Stimulated activated CD8-positive, alpha-beta memory T cell treated with anti-CD3 and anti-CD28 coated beads, Interleukin-12 subunit alpha, Interleukin-12 subunit beta, amount 100 ng/mL, for 24 hours (primary cell): ENCODE measurements around the gene RHBDD1.

Source experiments
- DNase-seq: peaks from one replicate; pipeline ENCODE4 v3.0.0-alpha.2; 2020; ENCODE audit errors: extremely low read depth

RHBDD1 gene, protein sequence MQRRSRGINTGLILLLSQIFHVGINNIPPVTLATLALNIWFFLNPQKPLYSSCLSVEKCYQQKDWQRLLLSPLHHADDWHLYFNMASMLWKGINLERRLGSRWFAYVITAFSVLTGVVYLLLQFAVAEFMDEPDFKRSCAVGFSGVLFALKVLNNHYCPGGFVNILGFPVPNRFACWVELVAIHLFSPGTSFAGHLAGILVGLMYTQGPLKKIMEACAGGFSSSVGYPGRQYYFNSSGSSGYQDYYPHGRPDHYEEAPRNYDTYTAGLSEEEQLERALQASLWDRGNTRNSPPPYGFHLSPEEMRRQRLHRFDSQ

GRCh38 chr2:226835796-226836547 lies at the start of gene RHBDD1:
Gene RHBDD1 (plus strand): TSS chr2:226836054. CDS start chr2:226864694, 28,640 bp downstream.
- peak; percentile 82 for DNase-seq

DNA sequence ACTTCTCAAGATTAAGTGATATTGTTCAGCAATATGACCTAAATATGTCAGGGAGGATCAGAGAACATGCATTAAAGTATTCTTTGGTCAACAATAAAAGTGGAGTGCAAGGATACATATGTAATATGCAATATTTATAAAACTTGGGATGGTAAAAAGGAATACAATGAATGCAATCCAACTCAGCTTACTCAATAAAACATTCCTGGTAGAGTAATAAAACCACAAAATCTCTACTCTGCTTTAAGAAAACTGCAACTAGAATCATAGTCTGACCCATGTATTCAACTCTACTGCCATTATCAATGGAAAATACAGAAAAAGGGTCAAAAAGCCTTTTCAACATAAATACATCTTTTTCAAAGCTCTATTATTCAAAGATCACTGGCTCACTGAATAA lies 47.8 kb upstream of the RHBDD1 start:
- DNase-seq = no peak

GRCh38 chr2:226788881-226789490 lies 46.9 kb upstream of the RHBDD1 start:
- DNase-seq = no peak

DNA sequence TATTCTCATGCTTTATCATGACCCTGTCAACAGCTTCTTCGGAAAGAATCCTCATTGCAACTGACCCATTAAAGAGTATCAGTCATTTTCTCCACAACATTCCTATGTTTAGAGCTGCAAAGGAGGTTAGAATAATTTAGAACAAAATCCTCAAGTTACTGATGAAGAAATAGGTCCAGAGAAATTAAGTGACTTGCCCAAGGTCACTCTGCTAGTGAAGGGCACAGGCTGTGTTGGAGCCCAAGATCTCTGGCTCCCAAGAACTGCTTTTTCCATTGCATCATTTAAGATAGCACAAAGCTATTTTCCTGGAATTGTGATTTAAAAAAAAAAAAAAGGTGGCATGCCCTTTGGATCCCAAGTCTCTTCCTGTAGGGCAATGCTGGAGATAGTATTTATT lies 45.8 kb upstream of the RHBDD1 start:
- DNase-seq = no peak

GRCh38 chr2:226790431-226790830 lies 45.4 kb upstream of the RHBDD1 start:
- DNase-seq = no peak

DNA sequence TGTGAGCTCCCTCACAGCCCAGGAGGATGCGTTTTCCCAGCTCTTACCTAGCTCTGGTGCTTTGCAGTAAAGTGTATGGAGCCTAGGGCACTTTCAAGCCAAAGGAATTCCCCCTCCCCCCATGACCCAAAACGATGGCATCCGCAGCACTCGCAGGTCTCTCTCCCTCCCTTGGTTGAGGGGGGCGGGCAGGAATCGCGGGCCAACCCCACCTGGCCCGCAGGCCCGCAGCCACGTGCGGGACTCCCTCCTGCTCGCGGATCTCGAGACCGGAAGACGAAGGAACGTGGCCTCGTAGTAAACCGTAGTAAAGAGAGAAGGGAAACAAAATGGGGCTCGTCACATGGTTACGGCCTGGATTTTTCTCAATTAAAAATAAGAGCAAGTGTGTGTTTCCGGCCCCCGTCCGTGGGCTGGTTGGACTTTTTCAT lies 44.8 kb upstream of the RHBDD1 start:
- DNase-seq = peak; percentile 21

DNA sequence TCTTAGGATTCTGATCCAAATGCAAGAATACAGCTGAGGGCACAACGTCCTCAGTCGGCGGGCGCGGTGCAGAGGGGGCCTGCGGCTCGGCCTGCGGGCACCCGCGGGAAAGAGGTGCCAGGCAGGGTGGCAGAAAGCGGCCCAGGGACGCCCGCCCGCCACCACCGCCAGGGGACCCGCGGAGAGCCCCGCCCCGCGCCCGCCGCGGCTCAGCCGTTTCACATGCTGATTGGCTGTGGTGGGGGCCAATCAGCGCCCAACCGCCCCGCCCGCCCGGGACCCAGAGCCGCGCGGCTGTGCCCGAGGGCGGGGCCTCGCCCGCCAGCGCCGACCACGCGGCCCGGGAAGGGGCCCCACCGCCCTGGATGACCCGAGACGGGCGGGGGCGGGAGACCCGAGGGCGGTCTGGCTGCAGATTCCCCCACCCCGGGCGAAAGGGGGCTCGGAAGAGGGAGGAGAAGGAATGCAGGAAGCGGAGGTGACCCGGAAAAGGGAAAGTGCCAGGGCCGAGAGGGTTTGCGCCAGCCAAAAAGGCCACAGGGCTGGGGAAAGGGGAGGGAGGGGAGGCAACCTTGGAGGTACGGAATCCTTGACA lies 44.3 kb upstream of the RHBDD1 start:
- DNase-seq = peak; percentile 78

GRCh38 chr2:226792155-226792881 lies 43.5 kb upstream of the RHBDD1 start:
- no peak for DNase-seq

- no peak for DNase-seq
Measured at GRCh38 chr2:226793646-226794045, 42.2 kb upstream of the RHBDD1 start.

- DNase-seq = no peak
Measured at GRCh38 chr2:226794196-226794661, 41.6 kb upstream of the RHBDD1 start.

GRCh38 chr2:226794751-226795171 lies 41.1 kb upstream of the RHBDD1 start:
- DNase-seq = no peak

GRCh38 chr2:226795281-226796011 lies 40.4 kb upstream of the RHBDD1 start:
- no peak for DNase-seq

DNA sequence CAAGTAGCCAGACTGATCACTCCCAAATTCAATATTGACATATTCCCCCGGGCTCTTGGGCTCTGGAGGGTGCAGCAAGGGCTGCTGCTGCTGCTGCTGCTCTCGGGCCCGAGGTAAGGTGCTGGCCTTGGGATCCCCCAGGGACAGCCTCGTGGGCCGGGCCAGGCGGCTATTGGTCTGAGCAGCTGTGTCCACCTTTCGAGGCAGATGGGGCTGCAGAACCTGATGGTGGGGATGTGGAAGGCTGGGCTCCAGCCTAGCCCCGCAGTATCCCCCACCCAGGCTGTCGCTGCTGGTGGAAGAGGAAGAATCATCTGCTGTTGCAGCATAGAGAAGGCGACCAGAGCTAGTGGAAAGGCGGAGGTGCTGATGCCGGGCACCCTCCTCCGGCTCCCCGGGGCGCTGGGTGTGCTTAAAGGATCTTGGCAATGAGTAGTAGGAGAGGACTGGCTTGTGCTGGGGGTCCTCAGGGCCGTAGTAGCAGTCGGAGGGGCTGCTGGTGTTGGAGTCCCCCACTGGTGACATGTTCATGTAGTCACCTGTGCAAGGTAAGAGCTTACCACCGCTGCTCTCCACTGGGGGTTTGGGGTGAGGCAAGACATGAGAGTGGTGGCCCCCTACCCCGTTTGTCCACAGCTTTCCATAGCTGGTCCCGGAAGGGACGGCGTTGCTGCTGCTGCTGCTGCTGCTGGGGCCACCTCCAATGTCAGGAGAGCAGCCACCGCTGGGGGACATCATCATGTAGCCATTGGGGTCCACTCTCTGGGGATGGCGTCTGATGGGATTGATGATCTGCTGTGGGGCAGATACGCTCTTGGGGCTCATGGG lies 39.6 kb upstream of the RHBDD1 start:
- no peak for DNase-seq

GRCh38 chr2:226796840-226797288 lies 39.0 kb upstream of the RHBDD1 start:
- no peak for DNase-seq

DNA sequence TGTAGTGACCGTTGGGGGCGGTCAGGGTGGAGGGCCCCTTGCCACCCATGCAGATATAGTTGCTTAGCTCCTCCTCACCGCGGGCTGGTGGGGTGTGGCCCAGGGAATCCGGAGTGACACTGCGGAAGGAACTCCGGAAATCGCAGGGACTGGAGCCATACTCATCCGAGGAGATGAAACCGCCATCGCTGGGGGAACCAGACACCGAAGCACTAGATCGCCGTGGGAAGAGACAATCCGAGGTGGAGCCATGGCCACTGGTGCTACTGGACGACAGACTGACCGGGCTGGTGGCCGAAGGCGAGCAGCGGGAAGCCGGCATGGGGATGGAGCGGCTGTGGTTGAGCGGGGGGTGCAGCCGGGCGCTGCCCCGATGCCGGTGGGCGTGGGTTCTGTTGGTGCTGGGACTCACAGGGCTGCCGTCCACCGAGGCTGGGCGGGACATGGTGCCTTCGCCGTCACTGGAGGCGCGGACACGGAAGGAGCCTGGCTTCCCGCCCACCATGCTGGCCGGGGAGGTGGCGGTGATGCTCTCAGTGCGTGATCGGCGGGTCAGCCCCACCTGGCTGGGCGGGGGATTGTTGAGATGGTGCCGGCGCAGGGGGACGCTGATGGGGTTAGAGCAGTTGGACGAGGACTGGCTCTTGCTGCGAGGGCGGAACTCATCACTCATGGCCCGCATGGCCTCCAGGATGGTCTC lies 38.4 kb upstream of the RHBDD1 start:
- no peak for DNase-seq

DNA sequence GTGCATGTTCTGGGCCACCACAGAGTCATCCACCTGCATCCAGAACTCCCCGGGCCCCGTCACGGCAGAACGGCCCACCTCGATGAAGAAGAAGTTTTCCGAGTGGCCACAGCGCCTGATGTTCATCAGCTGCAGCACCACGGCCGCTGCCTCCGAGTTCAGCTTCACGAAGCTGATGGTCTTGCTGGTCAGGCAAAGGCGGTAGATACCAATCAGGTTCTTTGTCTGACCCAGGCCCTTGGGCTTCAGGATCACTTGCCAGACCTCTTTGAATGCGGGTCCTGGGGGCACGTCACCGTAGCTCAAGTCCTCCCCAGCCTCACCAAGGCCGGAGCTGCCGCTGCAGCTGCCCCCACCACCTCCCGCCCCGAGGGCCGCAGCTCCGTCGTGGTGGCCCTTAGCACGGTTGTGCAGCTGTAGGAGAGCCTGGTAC lies 37.8 kb upstream of the RHBDD1 start:
- no peak for DNase-seq

DNA sequence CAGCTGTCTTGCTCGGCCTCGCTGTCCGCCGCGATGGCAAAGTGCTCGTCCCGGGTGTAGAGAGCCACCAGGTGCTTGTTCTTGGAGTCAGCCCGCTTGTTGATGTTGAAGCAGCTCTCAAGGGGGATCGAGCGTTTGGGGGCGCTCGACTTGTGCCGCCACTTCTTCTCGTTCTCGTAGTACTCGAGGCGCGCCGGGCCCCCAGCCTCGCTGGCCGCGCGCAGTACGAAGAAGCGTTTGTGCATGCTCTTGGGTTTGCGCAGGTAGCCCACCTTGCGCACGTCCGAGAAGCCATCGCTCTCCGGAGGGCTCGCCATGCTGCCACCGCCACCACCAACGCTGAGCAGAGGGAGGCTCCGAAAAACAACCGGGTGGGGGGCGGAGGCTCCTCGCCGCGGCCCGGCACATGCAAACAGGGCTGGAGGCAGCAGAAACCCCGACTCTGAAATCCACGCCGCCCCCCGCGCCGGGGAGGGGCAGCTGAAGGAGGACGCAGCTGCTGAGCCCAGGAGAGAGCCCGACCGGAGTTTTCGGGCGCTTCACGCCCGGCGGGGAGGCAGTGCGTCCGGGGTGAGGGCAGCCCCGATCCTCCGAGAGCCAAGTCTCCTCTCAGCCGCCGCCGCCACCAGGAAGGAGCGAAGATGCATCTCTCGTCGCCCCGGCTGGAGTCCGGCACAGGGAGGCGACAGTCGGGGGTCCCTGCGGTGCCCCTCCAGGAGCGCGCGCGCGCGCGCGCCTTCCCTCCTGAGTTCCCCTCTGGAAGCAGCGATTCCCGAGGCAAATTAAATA lies 37.2 kb upstream of the RHBDD1 start:
- no peak for DNase-seq

- peak; percentile 25 for DNase-seq
Measured at GRCh38 chr2:226799211-226799975, 36.5 kb upstream of the RHBDD1 start, which contains the start of gene IRS1. Gene IRS1 (minus strand): TSS chr2:226799820. CDS start chr2:226798738, 1,082 bp downstream.
